H1 (cell line): ENCODE measurements around the gene LAMB1.
"Not testable (repeated sequence)": the region's sequence is repeated elsewhere in the genome, so short reads cannot be mapped to it uniquely, and the experiment has no call there.

Source experiments
- CHD2 ChIP-seq: IDR thresholded peaks from 2 replicates; pipeline ENCODE4 v1.6.1; 2012; ENCODE audit warnings: low read length, improper control_type of control experiment
- CTCF ChIP-seq, 3 experiments: IDR thresholded peaks; 1 replicate in 2 of 3; 2 replicates in 1 of 3; pipeline versions ENCODE4 v1.5.1 to v1.6.1; 2011; ENCODE audit warnings: low read length in 3 of 3, mild to moderate bottlenecking in 3 of 3, inconsistent platforms in 2 of 3, low read depth in 1 of 3, moderate library complexity in 1 of 3; ENCODE audit not compliant: insufficient read depth in 1 of 3; ENCODE audit errors: control extremely low read depth in 1 of 3
- EGR1 ChIP-seq: IDR thresholded peaks from 2 replicates; pipeline ENCODE4 v1.6.1; 2011; ENCODE audit warnings: low read depth, low read length, borderline replicate concordance
- HDAC2 ChIP-seq, 2 experiments: fragments of 300-600 bp in 1 of 2; sonication (generic) in 1 of 2; IDR thresholded peaks; 2 replicates each; pipeline ENCODE4 v1.6.1; 2011 to 2012; ENCODE audit warnings: low read depth in 2 of 2, low read length in 2 of 2, mild to moderate bottlenecking in 2 of 2, moderate library complexity in 2 of 2, borderline replicate concordance in 1 of 2, inconsistent platforms in 1 of 2
- KDM5A ChIP-seq: fragments of 200-600 bp; IDR thresholded peaks from 2 replicates; pipeline ENCODE4 v1.7.1; 2012; ENCODE audit warnings: mild to moderate bottlenecking, low read length, inconsistent platforms, mixed read lengths
- POLR2A ChIP-seq, 2 experiments: IDR thresholded peaks; 1 replicate in 1 of 2; 2 replicates in 1 of 2; pipeline ENCODE4 v1.6.1; 2011; ENCODE audit warnings: low read depth in 2 of 2, low read length in 2 of 2, mild to moderate bottlenecking in 2 of 2; ENCODE audit errors: control extremely low read depth in 1 of 2
- RFX5 ChIP-seq: IDR thresholded peaks from 2 replicates; pipeline ENCODE4 v1.6.1; 2011; ENCODE audit warnings: low read depth, low read length, improper control_type of control experiment, borderline replicate concordance
- TAF1 ChIP-seq: IDR thresholded peaks from 2 replicates; pipeline ENCODE4 v1.6.1; 2011; ENCODE audit warnings: mild to moderate bottlenecking, low read depth, low read length
- TF ChIP-seq, protein P1 (sequence below): IDR thresholded peaks from 2 replicates; pipeline ENCODE4 v1.6.1; 2011; ENCODE audit warnings: low read length, improper control_type of control experiment

DNA sequence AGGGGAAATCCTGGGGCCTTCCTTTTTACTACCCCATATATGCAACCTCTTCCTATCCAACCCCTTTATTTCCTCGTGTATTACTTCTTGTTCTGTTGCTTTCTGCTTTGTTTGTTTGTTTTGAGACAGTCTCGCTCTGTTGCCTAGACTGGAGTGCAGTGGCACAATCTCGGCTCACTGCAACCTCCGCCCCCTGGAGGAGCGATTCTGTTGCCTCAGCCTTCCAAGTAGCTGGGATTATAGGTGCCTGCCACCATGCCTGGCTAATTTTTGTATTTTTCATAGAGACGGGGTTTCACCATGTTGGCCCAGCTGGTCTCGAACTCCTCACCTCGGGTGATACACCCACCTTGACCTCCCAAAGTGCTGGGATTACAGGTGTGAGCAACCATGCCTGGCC, 30.3 kb upstream of the LAMB1 start:
- TF ChIP-seq, protein P1, sequence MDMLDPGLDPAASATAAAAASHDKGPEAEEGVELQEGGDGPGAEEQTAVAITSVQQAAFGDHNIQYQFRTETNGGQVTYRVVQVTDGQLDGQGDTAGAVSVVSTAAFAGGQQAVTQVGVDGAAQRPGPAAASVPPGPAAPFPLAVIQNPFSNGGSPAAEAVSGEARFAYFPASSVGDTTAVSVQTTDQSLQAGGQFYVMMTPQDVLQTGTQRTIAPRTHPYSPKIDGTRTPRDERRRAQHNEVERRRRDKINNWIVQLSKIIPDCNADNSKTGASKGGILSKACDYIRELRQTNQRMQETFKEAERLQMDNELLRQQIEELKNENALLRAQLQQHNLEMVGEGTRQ, result not testable (repeated sequence)
- peak in 2 of 3 experiments; percentile 24 to 39; a peak in 2 of 4 replicates for TF ChIP-seq CTCF (IDR thresholded peaks at IDR 0.05; ENCODE audit: control extremely low read depth in 1 of 3, insufficient read depth in 1 of 3, low read depth in 1 of 3, low read length in 3 of 3)
- not testable (repeated sequence) for TF ChIP-seq EGR1; HDAC2 (IDR thresholded peaks at IDR 0.05; ENCODE audit: borderline replicate concordance in 1 of 2, low read depth in 2 of 2, low read length in 2 of 2); KDM5A; CHD2; RFX5; POLR2A (IDR thresholded peaks at IDR 0.05; ENCODE audit: control extremely low read depth in 1 of 2, low read depth in 2 of 2, low read length in 2 of 2); TAF1
